Measurements from ENCODE around the gene OBSCN. TPM values are rescaled to one million over a fixed set of nuclear protein-coding genes. Genes with fewer than 3 reads are reported as not detected.

OBSCN gene
- total and polyA plus RNA-seq, 2 of the 13 experiments (the other 11 are each of a cell fraction or from before 2014, with no cell fraction given) = 0.20 TPM

DNA sequence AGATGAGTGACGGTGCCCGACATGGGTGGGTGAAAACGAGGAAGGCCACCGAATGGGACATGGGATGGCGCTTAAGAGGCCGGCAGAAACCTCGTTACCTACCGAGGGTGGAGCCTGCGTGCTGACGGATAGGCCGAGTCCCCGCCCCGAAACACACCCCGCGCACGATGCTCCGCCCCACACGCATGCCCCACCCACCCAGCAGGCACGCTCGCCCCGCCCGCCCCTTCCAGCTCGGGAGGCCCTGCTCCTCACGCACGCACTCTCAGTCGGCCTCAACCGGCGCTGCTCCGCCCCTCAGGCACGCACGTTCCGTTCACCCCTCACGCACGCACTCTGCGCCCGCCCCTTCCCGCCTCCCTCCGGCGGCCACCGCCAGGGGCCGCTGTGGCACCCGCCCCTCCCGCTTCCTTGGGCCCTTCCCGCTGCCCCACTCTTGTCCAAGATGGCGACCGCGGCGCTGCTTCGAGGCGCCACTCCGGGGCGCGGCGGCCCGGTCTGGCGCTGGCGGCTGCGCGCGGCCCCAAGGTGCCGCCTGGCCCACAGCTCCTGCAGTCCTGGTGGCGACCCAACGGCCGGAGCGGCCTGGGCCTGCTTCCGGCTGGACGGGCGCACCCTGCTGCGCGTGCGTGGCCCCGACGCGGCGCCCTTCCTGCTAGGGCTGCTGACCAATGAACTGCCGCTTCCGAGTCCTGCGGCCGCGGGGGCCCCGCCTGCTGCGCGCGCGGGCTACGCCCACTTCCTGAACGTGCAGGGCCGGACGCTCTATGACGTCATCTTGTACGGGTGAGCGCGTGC, 42.3 kb upstream of the OBSCN start, which contains the start of gene IBA57 (continued):
- TF ChIP-seq NCOA5 (CRISPR knock-in tag; IDR thresholded peaks at IDR 0.05) (no peak), ZNF224 (CRISPR knock-in tag; IDR thresholded peaks at IDR 0.05) (no peak), PHF21A (CRISPR knock-in tag; IDR thresholded peaks at IDR 0.05) (peak; percentile 81; the same call in 1 of the 2 replicates), FOSL1 (CRISPR knock-in tag; IDR thresholded peaks at IDR 0.05; ENCODE audit: borderline replicate concordance) (no peak), KDM5A (IDR thresholded peaks at IDR 0.05; ENCODE audit: borderline replicate concordance, low read length) (peak; percentile 60; the same call in 1 of the 2 replicates), MED1 (CRISPR knock-in tag; IDR thresholded peaks at IDR 0.05) (peak; percentile 39), PHF20 (CRISPR knock-in tag; IDR thresholded peaks at IDR 0.05) (peak; percentile 84), DNMT1 (CRISPR knock-in tag; IDR thresholded peaks at IDR 0.05) (no peak; the same call in 1 of the 2 replicates), RORA (CRISPR knock-in tag; IDR thresholded peaks at IDR 0.05) (no peak), CREB1 (IDR thresholded peaks at IDR 0.05) (peak; percentile 99), CREB1 (CRISPR knock-in tag; IDR thresholded peaks at IDR 0.05) (peak; percentile 89), BHLHE40 (IDR thresholded peaks at IDR 0.05; ENCODE audit: low read length) (peak; percentile 91), ZNF101 (CRISPR knock-in tag; IDR thresholded peaks at IDR 0.05; ENCODE audit: borderline replicate concordance, low read depth) (no peak), ZNF550 (CRISPR knock-in tag; IDR thresholded peaks at IDR 0.05; ENCODE audit: borderline replicate concordance) (no peak), CBX1 (IDR thresholded peaks at IDR 0.05; ENCODE audit: low read depth) (peak; percentile 16)
- TF ChIP-seq, protein P1, sequence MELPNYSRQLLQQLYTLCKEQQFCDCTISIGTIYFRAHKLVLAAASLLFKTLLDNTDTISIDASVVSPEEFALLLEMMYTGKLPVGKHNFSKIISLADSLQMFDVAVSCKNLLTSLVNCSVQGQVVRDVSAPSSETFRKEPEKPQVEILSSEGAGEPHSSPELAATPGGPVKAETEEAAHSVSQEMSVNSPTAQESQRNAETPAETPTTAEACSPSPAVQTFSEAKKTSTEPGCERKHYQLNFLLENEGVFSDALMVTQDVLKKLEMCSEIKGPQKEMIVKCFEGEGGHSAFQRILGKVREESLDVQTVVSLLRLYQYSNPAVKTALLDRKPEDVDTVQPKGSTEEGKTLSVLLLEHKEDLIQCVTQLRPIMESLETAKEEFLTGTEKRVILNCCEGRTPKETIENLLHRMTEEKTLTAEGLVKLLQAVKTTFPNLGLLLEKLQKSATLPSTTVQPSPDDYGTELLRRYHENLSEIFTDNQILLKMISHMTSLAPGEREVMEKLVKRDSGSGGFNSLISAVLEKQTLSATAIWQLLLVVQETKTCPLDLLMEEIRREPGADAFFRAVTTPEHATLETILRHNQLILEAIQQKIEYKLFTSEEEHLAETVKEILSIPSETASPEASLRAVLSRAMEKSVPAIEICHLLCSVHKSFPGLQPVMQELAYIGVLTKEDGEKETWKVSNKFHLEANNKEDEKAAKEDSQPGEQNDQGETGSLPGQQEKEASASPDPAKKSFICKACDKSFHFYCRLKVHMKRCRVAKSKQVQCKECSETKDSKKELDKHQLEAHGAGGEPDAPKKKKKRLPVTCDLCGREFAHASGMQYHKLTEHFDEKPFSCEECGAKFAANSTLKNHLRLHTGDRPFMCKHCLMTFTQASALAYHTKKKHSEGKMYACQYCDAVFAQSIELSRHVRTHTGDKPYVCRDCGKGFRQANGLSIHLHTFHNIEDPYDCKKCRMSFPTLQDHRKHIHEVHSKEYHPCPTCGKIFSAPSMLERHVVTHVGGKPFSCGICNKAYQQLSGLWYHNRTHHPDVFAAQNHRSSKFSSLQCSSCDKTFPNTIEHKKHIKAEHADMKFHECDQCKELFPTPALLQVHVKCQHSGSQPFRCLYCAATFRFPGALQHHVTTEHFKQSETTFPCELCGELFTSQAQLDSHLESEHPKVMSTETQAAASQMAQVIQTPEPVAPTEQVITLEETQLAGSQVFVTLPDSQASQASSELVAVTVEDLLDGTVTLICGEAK (IDR thresholded peaks at IDR 0.05) = no peak
- TF ChIP-seq, protein P1 (CRISPR knock-in tag; IDR thresholded peaks at IDR 0.05) = no peak; the same call in 1 of the 2 replicates
- TF ChIP-seq, protein P2, sequence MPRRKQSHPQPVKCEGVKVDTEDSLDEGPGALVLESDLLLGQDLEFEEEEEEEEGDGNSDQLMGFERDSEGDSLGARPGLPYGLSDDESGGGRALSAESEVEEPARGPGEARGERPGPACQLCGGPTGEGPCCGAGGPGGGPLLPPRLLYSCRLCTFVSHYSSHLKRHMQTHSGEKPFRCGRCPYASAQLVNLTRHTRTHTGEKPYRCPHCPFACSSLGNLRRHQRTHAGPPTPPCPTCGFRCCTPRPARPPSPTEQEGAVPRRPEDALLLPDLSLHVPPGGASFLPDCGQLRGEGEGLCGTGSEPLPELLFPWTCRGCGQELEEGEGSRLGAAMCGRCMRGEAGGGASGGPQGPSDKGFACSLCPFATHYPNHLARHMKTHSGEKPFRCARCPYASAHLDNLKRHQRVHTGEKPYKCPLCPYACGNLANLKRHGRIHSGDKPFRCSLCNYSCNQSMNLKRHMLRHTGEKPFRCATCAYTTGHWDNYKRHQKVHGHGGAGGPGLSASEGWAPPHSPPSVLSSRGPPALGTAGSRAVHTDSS (CRISPR knock-in tag; conservative IDR thresholded peaks at IDR 0.05) = no peak
- TF ChIP-seq, protein P3, sequence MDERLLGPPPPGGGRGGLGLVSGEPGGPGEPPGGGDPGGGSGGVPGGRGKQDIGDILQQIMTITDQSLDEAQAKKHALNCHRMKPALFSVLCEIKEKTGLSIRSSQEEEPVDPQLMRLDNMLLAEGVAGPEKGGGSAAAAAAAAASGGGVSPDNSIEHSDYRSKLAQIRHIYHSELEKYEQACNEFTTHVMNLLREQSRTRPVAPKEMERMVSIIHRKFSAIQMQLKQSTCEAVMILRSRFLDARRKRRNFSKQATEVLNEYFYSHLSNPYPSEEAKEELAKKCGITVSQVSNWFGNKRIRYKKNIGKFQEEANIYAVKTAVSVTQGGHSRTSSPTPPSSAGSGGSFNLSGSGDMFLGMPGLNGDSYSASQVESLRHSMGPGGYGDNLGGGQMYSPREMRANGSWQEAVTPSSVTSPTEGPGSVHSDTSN (CRISPR knock-in tag; IDR thresholded peaks at IDR 0.05) = no peak
